Stimulated activated CD4-positive, alpha-beta T cell treated with anti-CD3 and anti-CD28 coated beads, Interleukin-15, amount 100 ng/mL, for 48 hours (primary cell): ENCODE measurements around the gene SLC25A38.

ENCODE experiments used
- DNase-seq, 2 donors: peaks; one replicate each; pipeline ENCODE4 v3.0.0-alpha.2; 2020; ENCODE audit warnings: low read depth in 2 of 2

Gene SLC25A38

GRCh38 chr3:39376959-39377634 lies 6.1 kb upstream of the SLC25A38 start:
- no peak for DNase-seq

GRCh38 chr3:39378088-39378487 lies 5.1 kb upstream of the SLC25A38 start:
- peak; percentile 39 to 45 for DNase-seq

- DNase-seq, result no peak
Measured at GRCh38 chr3:39378957-39379777, 4.0 kb upstream of the SLC25A38 start.

GRCh38 chr3:39379778-39380155 lies 3.4 kb upstream of the SLC25A38 start:
- DNase-seq, result no peak

GRCh38 chr3:39381432-39381831 lies 1.7 kb upstream of the SLC25A38 start:
- no peak for DNase-seq

- peak; percentile 90 to 97 for DNase-seq
Measured at GRCh38 chr3:39383881-39384664, 903 bp downstream of the SLC25A38 start.

- DNase-seq, result no peak
Measured at GRCh38 chr3:39384665-39385000, 1.5 kb downstream of the SLC25A38 start.

GRCh38 chr3:39385456-39386090 lies 2.4 kb downstream of the SLC25A38 start:
- DNase-seq, result no peak

- DNase-seq, result no peak
Measured at GRCh38 chr3:39386318-39386717, 3.1 kb downstream of the SLC25A38 start.

- no peak for DNase-seq
Measured at GRCh38 chr3:39387411-39387975, 4.3 kb downstream of the SLC25A38 start.

- DNase-seq, result no peak
Measured at GRCh38 chr3:39388153-39388552, 5.0 kb downstream of the SLC25A38 start.

- no peak for DNase-seq
Measured at GRCh38 chr3:39388741-39389248, 5.6 kb downstream of the SLC25A38 start.

- no peak for DNase-seq
Measured at GRCh38 chr3:39390181-39390580, 7.0 kb downstream of the SLC25A38 start.

- DNase-seq, result no peak
Measured at GRCh38 chr3:39396690-39397089, 13.5 kb downstream of the SLC25A38 start.

- DNase-seq, result no peak
Measured at GRCh38 chr3:39398700-39399099, 15.5 kb downstream of the SLC25A38 start.

- no peak for DNase-seq
Measured at GRCh38 chr3:39401983-39402382, 18.8 kb downstream of the SLC25A38 start.

- no peak for DNase-seq
Measured at GRCh38 chr3:39404943-39405686, 21.9 kb downstream of the SLC25A38 start.

- no peak for DNase-seq
Measured at GRCh38 chr3:39405687-39406367, 22.7 kb downstream of the SLC25A38 start.

- peak; percentile 93 to 97 for DNase-seq
Measured at GRCh38 chr3:39406368-39407258, 23.4 kb downstream of the SLC25A38 start, which contains the start of gene RPSA. TSS of gene RPSA (plus strand) at chr3:39406720. CDS start at chr3:39407654, 934 bp downstream.
